Measurements from ENCODE around the gene KDM8. TPM values are rescaled to one million over a fixed set of nuclear protein-coding genes. Genes with fewer than 3 reads are reported as not detected.
"Not testable (repeated sequence)": the region's sequence is repeated elsewhere in the genome, so short reads cannot be mapped to it uniquely, and the experiment has no call there.

KDM8 gene
- polyA plus RNA-seq, 4 donors, result 8.1 to 12.0 (median 9.3) TPM

DNA sequence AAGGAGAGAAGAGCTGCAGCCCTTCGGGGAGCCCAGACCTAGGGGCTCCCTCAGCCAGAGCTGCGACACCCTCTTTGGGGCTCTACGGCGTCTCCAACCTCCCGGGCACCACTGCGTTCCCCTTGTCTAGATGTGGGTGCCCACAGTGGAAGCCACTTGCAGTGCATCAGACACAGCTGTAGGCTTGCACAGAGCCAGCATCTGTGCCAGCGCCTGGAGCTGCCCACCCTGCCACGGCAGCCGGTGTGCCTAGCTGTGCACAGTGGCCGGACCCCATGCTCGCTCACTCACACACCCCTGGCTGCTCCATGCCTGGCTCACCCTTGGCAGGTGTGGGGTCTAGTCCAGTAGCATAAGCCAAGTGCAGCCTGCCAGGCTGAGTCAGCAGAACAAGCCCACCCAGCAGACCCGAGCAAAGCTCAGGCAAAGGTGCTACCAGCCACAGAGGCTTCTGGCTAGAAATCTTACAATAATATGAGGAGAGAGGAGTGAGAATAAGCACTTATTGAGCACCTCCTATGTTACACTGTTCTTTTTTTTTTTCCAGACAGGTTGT lies 12.9 kb upstream of the KDM8 start:
- DNase-seq (ENCODE audit: low read depth in 4 of 4, low spot score in 2 of 4), result no peak

DNA sequence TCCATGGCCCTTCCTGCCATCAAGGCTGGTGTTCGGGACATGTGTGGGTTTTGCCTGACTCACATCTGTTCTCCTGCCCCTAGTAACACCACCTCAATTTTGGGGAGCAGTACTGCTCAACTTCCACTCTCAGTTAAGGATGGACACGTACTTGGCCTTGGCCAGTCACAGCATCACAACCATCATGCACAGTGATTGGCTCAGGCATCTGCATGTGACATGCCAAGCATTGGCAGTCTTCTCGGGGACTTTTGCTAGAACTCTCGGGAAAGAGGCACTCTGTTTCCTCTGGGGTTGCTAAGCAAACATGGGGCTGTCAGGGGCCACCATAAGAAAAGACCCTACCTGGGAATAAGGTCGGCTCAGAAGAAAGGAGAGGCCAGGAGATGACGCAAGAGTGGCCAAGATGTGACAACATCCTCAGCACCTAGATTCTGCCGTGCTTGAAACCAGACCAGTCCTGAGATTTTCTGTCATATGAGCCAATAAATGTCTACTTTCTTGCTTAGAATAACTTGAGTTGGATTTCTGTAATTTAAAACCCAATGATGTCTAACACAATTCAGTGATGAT lies 11.9 kb upstream of the KDM8 start:
- DNase-seq (ENCODE audit: low read depth in 4 of 4, low spot score in 2 of 4), result no peak

DNA sequence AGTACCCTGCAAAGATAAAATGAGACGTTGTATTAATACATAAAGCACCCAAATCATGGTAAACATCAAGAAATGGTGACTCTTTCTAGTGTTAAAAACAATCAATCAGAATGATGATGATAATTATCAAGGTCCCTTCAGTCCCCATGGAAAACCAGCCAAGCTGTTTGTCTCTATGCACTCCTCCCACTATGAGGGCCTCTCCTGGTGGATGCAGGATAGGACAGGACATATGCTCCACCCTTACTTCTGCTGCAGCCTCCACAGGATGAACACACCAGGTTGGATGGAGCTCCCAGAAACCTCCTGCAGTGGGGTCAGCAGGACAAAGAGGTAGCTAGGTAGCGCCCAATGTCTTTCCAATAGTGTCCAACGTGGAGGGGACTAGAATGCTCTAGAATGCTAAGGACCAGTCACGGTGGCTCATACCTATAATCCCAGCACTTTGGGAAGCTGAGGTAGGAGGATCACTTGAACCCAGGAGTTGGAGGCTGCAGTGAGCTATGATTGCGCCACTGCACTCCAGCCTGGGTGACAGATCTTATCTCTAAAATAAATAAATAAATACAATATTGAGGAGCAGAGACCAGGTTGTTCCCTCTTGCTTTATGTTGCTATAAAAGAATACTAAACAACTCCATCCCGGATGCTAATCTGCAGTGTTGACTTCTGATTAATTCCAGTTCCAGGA lies 9.9 kb upstream of the KDM8 start:
- DNase-seq (ENCODE audit: low read depth in 4 of 4, low spot score in 2 of 4), result no peak

DNA sequence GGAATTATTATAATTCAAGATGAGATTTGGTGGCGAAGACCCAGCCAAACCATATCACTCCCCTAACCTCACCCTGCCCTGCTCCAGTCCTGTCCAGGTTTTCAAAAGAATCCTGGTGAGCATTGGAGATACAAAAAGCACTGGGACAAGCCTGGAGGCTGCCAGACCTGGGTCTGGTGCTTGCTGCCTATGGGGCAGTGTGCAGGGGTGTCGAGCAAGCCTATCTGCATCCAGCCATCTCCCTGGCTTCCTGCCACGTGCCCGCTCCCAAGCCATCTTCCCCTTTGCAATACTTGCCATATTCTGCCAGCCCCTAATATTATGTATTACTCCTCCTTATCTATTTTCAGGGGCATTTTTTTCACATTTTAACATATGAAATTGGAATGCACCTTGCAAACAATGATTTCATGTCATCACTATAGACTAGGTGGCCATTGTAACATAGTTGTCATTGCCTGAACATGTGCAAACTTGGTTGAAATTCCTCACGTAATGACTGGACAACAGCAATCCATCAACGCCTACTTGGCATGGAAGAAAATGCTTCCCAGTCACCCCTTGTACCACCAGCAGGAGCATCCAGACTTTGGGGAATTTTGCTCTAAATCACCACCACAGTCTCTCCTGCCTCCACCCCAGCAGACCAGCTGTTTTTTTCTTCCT lies 8.1 kb upstream of the KDM8 start:
- DNase-seq (ENCODE audit: low read depth in 4 of 4, low spot score in 2 of 4), result no peak

DNA sequence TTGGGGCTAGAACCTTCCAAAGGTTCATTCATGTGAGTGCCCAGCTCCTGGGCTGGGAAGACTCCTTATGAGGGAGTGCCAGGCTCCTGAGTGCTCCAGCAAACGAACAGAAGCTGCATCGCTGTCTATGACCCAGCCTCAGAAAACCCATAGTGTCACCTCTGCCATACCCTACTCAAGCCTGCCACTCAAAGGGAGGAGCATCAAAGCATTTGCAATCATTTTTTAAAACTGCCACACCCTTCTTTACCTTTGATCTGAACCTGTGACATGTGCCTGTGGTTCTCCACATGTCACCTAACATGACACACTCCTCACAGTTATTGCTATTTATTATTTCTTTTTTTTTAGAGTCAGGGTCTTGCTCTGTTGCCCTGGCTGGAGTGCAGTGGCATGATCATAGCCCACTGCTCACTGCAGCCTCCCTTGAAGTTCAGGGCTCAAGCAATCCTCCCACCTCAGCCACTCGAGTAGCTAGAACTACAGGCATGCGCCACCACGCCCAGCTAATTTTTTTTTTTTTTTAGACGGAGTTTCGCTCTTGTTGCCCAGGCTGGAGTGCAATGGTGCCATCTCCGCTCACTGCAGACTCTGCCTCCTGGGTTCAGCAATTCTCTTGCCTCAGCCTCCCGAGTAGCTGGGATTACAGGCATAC lies 7.3 kb upstream of the KDM8 start:
- no peak for DNase-seq (ENCODE audit: low read depth in 4 of 4, low spot score in 2 of 4)

DNA sequence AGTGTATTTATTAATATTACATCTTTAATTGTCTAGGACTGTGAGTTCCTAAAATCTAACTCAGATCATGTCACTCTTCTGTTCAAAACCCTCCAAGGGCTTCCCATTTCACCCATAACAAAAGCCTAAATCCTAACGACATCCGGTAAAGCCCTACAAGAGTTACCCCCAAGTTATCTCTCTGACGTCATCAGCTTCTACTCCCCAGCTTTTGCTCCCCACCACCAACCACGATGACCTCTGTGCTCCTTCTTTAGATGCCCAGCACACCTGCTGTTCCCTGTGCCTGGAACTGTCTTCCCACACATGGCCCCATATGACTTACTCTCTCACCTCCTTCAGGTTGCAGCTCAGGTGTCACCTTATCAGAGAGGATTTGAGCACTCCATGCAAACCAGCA lies 6.3 kb upstream of the KDM8 start:
- DNase-seq (ENCODE audit: low read depth in 4 of 4, low spot score in 2 of 4), result no peak

DNA sequence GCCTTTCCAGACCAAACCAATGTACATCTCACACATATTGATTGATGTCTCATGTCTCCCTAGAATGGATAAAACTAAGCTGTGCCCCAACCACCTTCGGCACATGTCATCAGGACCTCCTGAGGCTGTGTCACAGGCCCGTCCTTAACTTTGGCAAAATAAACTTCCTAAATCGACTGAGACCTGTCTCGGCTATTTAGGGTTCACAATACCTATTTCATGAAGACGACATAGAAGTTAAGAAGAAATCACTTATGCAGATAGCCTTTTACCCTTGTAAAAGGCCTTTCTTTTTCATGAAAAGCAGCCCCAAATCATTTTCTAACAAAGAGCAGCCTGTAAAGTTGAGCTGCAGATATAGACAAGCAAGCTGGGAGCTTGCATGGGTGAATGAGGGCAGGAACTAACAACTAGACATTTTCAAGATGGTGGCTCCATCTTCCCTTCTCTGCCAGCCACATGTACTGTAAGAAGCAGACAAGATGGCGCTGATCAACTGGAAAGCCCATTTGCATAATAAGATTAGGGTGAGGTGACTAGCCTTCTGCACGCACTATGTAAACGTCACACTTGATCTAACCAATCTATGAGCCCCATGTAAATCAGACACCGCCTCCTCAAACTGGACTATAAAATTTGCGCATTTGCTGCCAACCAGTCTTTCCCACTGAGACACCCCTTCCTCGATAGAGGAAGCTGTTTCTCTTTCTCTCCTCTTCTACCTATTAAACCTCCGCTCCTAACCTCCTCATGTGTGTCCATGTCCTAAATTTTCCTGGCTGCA lies 4.7 kb upstream of the KDM8 start:
- DNase-seq (ENCODE audit: low read depth in 4 of 4, low spot score in 2 of 4), result no peak

DNA sequence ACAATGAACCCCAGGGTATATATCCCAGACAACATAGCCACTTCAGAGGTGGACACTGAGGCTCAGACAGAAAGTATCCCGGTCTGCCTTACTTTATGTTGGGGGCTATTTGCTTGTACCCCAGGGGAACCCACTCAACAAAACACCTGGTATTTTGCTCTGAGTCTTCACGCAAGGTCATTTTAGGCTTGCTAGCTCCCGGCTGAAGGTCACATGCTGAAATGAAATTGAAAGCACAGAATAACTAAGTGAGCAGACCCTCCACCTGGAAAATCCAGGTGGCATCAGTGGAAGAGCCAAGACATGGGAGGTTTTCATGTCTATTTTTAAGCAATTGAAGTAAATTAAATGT lies 4.1 kb upstream of the KDM8 start:
- DNase-seq (ENCODE audit: low read depth in 4 of 4, low spot score in 2 of 4), result no peak

DNA sequence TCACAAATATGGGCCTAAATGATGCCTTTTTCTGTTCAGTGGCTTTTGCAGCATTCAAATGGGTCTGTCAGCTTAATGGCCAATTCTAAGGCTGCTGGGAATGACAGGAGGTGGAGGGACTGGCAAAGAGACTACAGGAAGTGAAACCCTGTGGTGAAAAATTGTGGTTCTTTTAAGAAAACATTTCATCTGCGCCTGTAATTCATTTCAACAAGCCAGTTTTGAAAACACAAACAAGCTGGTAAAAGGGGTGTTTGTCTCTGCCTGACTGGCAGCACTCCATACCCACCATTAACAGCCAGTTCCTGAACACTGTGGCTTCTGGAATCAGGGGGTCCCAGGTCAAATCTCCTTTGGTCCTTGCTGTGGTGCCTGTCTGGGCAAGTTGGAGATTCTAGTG lies 3.6 kb upstream of the KDM8 start:
- DNase-seq (ENCODE audit: low read depth in 4 of 4, low spot score in 2 of 4), result no peak

DNA sequence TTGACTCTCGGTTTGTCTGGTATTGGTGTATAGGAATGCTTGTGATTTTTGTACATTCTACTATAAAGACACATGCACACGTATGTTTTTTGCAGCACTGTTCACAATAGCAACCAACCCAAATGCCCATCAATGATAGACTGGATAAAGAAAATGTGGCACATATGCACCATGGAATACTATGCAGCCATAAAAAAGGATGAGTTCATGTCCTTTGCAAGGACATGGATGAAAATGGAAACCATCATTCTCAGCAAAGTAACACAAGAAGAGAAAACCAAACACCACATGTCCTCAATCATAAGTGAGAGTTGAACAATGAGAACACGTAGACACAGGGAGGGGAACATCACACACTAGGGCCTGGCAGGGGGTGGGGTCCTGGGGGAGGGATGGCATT lies 2.4 kb upstream of the KDM8 start:
- not testable (repeated sequence) for DNase-seq (ENCODE audit: low read depth in 4 of 4, low spot score in 2 of 4)

DNA sequence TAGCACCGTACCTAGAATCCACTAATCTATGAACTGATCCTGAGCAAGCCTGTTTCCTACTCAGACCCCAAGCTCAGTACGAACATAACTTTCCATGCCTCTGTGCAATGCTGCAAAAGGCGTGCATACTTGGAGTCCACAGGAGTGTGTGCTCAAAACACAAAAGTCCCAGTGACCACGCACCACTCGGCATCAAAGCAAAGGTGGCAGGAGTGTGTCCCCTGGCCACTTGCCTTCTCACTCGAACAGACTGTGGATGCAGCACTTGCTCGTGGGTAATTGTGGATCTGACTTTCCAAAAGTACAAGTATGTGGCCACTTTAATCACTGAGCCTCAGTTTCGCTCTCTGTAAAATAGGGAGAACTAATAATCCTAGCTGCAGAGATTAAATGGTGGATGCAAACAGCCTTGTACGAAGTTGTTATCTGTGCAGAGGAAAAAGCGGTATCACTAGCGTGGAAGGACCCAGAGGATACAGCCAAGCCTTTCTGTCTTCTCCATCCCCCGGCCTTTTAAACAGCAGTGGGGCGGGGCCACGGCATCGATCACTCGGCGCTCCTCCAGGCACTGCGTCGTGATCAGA lies 311 bp upstream of the KDM8 start:
- no peak for DNase-seq (ENCODE audit: low read depth in 4 of 4, low spot score in 2 of 4)

DNA sequence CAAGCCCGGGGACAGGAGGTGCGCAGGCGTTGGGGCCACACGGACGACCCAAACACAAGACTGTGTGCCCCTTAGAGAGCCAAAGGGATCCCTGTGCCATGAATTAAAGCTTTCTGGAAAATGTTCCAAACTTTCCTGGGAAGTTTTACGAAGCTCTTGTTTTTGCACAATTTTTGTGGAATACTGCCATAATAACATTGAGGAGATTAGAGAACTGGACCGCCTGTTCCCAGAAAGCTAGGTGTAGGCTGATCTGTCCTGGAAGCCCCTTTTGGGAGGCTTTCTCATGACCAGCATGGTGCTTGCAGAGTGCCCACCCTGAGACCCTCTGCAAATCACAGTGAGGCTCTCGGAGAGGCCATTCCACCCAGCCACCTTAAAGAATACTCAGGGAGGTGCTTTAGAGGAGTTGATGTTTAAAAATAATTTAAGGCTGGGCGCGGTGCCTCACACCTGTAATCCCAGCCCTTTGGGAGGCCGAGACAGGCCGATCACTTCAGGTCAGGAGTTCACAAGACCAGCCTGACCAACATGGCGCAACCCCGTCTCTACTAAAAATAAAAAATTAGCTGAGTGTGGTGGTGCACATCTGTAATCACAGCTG lies 1.1 kb downstream of the KDM8 start:
- no peak for DNase-seq (ENCODE audit: low read depth in 4 of 4, low spot score in 2 of 4)

DNA sequence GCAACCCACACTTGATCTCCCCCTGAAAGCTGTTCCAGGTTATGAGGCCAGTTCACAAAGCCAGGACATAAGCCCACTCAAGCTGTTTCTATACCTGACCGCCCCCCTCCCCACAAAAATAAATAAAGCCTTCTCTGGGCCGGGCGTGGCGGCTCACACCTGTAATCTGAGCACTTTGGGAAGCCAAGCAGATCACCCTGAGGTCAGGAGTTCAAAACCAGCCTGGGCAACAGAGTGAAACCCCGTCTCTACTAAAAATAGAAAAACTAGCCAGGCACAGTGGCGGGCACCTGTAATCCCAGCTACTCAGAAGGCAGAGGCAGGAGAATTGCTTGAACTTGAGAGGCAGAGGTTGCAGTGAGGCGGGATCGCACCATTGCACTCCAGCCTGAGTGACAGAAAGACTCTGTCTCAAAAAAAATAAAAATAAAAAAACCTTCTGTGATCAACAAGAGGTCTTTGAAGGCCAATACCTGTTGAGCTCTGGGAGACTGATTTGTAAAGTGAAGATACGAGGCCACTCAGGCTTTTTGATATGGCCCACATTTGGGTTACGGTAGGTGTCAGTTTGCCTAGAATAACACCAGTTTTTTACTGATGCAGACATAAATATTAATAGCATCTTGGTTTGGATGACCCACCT lies 2.2 kb downstream of the KDM8 start:
- DNase-seq (ENCODE audit: low read depth in 4 of 4, low spot score in 2 of 4), result no peak

DNA sequence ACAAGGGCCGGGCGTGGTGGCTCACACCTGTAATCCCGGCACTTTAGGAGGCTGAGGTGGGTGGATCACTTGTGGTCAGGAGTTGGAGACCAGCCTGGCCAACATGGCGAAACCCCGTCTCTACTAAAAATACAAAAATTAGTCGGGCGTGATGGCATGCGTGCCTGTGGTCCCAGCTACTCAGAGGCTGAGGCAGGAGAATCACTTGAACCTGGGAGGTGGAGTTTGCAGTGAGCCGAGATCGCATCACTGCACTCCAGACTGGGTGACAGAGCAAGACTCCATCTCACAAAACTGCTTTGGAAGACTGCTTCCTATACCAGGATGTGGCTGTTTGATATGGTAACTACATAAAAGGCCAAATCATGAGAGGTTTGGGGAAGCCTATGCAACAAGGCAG lies 3.8 kb downstream of the KDM8 start:
- DNase-seq (ENCODE audit: low read depth in 4 of 4, low spot score in 2 of 4), result not testable (repeated sequence)

DNA sequence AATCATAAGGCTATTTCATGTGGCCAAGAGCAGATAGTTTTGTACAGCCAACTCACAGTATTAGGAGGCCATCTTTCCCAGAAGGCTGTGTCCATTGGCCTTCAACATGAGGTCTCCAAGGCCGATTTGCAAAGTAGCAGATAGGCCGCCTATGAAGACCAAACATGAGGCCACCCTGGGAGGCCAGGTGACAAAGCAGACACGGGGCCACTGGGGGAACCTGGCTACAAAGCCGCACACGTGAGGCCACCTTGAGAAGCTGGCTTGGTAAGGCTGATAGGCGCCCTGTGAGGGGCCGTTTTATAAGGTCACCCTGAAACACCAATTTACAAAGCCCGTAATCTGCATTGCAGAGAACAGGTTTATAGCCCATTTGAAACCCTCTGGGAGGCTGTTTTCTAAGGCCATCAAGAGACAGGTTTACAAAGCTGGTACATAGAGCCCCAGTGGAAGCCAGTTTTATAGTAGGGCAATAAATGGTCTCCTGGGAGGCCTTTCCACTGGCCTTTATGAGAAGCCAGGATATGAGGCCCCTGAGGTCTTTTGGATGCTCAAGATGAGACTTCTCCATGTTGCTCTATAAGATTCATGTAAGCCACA lies 4.9 kb downstream of the KDM8 start:
- no peak for DNase-seq (ENCODE audit: low read depth in 4 of 4, low spot score in 2 of 4)

DNA sequence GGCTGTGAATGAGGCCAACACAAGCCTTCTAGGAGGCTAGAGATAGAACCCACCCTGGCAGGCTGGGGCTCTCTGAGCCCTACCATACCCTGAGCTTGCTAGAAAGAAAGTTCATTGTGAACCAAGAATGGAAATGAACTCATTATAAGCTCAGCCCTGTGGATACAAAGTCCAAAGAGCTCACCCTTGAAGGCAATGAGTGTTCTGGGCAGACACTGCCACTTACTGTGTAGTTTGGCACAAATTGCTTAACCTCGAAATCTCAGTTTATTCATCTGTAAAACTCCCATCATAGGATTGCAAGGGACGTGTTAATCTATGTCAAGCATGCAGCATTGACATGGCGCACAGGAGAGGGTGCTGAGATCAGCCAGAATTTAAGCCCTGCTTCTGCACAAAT lies 5.5 kb downstream of the KDM8 start:
- no peak for DNase-seq (ENCODE audit: low read depth in 4 of 4, low spot score in 2 of 4)

DNA sequence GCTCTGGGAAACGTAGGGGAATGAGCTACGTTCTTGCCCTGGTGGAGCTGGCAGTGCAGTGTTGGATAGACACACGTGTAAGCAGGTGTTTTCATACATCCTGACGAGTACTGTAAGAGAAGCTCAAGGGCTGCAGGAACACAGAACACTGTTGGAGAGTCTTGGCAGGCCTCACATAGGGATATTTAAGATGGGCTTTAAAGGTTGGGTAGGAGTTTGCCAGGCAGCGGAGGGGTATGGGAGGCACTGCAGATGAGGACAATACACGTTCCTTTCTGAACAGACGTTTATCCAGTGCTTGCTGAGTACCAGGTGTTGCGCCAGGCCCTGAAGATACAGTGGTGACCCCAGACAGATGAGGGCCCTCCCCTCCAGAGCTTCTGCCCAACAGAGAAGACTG lies 6.3 kb downstream of the KDM8 start:
- DNase-seq (ENCODE audit: low read depth in 4 of 4, low spot score in 2 of 4), result no peak

DNA sequence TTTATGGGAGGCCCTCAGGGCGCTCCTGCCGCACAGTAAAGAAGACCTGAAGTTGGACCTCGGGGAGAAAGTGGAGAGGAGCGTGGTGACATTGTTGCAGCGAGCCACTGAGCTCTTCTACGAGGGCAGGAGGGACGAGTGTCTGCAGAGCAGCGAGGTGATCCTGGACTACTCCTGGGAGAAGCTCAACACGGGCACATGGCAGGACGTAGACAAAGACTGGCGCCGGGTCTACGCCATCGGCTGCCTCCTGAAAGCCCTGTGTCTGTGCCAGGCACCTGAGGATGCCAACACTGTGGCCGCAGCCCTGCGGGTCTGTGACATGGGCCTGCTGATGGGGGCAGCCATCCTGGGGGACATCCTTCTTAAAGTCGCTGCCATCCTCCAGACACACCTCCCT lies 6.8 kb downstream of the KDM8 start:
- DNase-seq (ENCODE audit: low read depth in 4 of 4, low spot score in 2 of 4), result no peak

DNA sequence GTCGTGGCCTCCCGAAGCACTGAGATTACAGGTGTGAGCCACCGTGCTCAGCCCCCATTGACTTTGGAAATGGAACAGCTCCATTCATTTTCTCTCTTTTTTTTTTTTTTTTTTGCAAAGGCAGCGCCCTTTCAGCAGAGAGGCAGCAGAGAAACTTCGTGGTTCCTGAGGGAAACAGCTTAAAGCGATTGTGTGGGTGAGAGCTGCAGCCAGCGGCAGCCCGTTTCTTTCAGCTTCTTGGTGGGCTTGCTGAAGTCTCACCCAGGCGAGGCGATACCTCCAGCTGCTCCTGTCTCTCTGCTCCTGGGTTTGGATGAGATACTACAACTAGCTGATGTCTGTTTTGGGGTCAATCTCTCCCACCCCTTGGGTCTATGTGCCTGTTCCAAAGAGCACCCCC lies 7.7 kb downstream of the KDM8 start:
- no peak for DNase-seq (ENCODE audit: low read depth in 4 of 4, low spot score in 2 of 4)

Data from left renal cortex interstitium (tissue), 4 donors.